ENCODE data around the gene KAT2A.

- TF ChIP-seq EZH2 (IDR thresholded peaks at IDR 0.05) (no peak), POLR2AphosphoS5 (IDR thresholded peaks at IDR 0.05; ENCODE audit: borderline replicate concordance, low read depth, low read length) (no peak), FOXP2 (optimal IDR thresholded peaks at IDR 0.05; ENCODE audit: control extremely low read depth, extremely low read length, insufficient read depth) (no peak)
These were observed 43.4 kb downstream of the KAT2A start for GRCh38 chr17:42077755-42078154.

Data from SK-N-MC (cell line).